Body of pancreas (tissue), 4 donors: ENCODE results near the gene MS4A4E.

Experiments
- CTCF ChIP-seq, 7 experiments: fragments of 450-650 bp in 4 of 7; fragments of 200-600 bp in 3 of 7; sonication (generic) in 3 of 7; IDR thresholded peaks; one replicate each; pipeline ENCODE4 v1.5.1; 2016 to 2019; ENCODE audit warnings: antibody characterized with exemption in 7 of 7
- POLR2A ChIP-seq, 3 donors: fragments of 450-650 bp; IDR thresholded peaks; one replicate each; pipeline ENCODE4 v1.6.1; 2016; ENCODE audit warnings: antibody characterized with exemption in 3 of 3, mild to moderate bottlenecking in 2 of 3

DNA sequence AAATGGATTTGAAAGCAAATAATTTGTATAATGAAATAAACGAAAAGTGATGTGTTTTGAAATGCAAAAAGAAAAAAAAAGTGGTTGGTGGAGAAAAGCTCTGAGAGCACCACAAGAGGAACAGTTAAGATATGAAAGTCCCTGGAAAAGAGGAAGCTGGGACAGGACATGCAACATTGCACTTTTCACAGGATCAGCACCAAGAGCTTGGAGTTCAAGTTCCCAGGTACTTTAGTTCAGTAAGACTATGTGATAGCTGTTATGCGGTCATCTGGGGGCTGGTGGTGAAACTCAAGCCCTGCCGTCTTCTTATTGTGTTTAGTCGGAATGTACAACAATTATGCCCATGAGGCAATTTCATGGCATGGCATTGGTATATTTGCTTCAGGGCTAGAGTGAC is 20.5 kb upstream of the MS4A4E start:
- TF ChIP-seq CTCF (IDR thresholded peaks at IDR 0.05) (no peak), POLR2A (IDR thresholded peaks at IDR 0.05) (no peak)
